ENCODE measurements around the gene LRRC17. TPM values are rescaled to one million over a fixed set of nuclear protein-coding genes. Genes with fewer than 3 reads are reported as not detected.

LRRC17 gene
- total and polyA plus RNA-seq, 2 of the 4 experiments (the other 2 are of a cell fraction): 250 to 280 TPM

DNA sequence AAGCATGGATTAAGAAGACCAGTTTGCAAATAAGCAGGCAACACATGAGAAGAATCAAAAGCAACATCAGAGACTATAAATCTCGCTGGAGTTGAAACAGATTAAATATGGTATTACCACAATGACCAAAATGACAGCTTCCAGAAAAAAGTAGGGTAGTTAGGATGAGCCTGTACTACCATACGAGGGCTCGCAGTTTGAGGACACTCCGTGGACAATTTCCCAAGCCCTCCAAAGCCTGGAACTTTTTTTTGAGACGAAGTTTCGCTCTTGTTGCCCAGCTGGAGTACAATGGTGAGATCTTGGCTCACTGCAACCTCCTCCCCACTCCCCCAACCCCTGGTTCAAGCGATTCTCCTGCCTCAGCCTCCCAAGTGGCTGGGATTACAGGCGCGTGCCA is 1.0 kb downstream of the LRRC17 start:
- peak overlapping the region; percentile 99 for H3K4me2 ChIP-seq (ENCODE audit: low read depth, low read length)
- peak overlapping the region; percentile 30; the same call in 1 of the 2 replicates for H2BK20ac ChIP-seq (ENCODE audit: low read depth, low read length)
- peak overlapping the region; percentile 93 for H3K9ac ChIP-seq (ENCODE audit: low read depth, low read length)
- peak overlapping the region; percentile 89 for H3K4ac ChIP-seq (ENCODE audit: low read depth, low read length)
- intact Hi-C loops (cut with micrococcal nuclease): loop anchor here (2.0 to 5.0 kb wide), 3 partner anchors 42 to 152 kb away; no protein-coding TSS in a partner anchor
- H3K27me3 ChIP-seq (ENCODE audit: control insufficient read depth, insufficient read depth, low read length): no peaks in the 10 kb centered on the region
- peak overlapping the region; percentile 92 for H4K91ac ChIP-seq (ENCODE audit: insufficient read depth, low read depth, low read length)
- peak overlapping the region; percentile 36; the same call in 2 of the 3 replicates for H2BK15ac ChIP-seq (ENCODE audit: low read depth, low read length)
- dilution Hi-C loops (cut with HindIII; ENCODE audit: low sequenced_read_pairs, unreplicated experiment): no loop called here
- no peak for DNase-seq
- H4K20me1 ChIP-seq (ENCODE audit: insufficient read depth, low read length): no peaks in the 10 kb centered on the region; the same call in 1 of the 2 replicates
- peak overlapping the region; percentile 93 for H3K4me3 ChIP-seq (ENCODE audit: insufficient read depth, low read depth, low read length)
- peaks cover 10% of the 10 kb centered on the region for H3K4me1 ChIP-seq (ENCODE audit: control insufficient read depth, insufficient read depth, low read length)
- H3K9me1 ChIP-seq (ENCODE audit: insufficient read depth, low read length): peaks cover 8% of the 10 kb centered on the region
- H3K79me1 ChIP-seq (ENCODE audit: low read depth in 1 of 2, low read length in 2 of 2): peaks cover 6 to 37% of the 10 kb centered on the region in 2 experiments; a peak in 3 of 4 replicates
- ChIA-PET CTCF (no interaction called here), POLR2A (ENCODE audit: unreplicated experiment) (interaction anchor here (0.6 kb wide), 1 partner anchor 38 kb away, joined by 3 read pairs; no protein-coding TSS in a partner anchor)
- in situ Hi-C loops (cut with MboI; ENCODE audit: low sequenced_read_pairs): no loop called here
- H3K18ac ChIP-seq (ENCODE audit: low read depth, low read length): peak overlapping the region; percentile 98
- H2AK5ac ChIP-seq (ENCODE audit: low read depth, low read length): peak overlapping the region; percentile 37
- no peaks in the 10 kb centered on the region for H3K9me3 ChIP-seq (ENCODE audit: control insufficient read depth, insufficient read depth, low read length)
- H3K36me3 ChIP-seq (ENCODE audit: control insufficient read depth, insufficient read depth, low read length): no peaks in the 10 kb centered on the region
- peak overlapping the region; percentile 84; the same call in 1 of the 2 replicates for H3K56ac ChIP-seq (ENCODE audit: extremely low read depth, insufficient read depth, low read length)
- peak overlapping the region; percentile 74 for H2AK9ac ChIP-seq (replicated peaks; ENCODE audit: low read depth, low read length, poor library complexity)
- no CpG with 5 or more reads among the region's 9 CpGs for WGBS, 2 experiments (ENCODE audit: extremely low coverage in 2 of 2, insufficient read length in 1 of 2)
- TF ChIP-seq CHD1 (IDR thresholded peaks at IDR 0.05; ENCODE audit: low read depth, low read length) (no peak), MAZ (IDR thresholded peaks at IDR 0.05; ENCODE audit: borderline replicate concordance, low read depth, low read length) (no peak), CEBPB (IDR thresholded peaks at IDR 0.05; ENCODE audit: low read depth, low read length) (no peak), FOS (IDR thresholded peaks at IDR 0.05; ENCODE audit: low read depth, low read length) (no peak), SMC3 (IDR thresholded peaks at IDR 0.05; ENCODE audit: low read depth, low read length) (no peak), MAFK (IDR thresholded peaks at IDR 0.05; ENCODE audit: low read depth, low read length) (no peak)
- TF ChIP-seq, protein P1, sequence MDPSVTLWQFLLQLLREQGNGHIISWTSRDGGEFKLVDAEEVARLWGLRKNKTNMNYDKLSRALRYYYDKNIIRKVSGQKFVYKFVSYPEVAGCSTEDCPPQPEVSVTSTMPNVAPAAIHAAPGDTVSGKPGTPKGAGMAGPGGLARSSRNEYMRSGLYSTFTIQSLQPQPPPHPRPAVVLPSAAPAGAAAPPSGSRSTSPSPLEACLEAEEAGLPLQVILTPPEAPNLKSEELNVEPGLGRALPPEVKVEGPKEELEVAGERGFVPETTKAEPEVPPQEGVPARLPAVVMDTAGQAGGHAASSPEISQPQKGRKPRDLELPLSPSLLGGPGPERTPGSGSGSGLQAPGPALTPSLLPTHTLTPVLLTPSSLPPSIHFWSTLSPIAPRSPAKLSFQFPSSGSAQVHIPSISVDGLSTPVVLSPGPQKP (IDR thresholded peaks at IDR 0.05; ENCODE audit: borderline replicate concordance, low read depth, low read length): no peak
- H3K14ac ChIP-seq (replicated peaks; ENCODE audit: low read depth, low read length): peak overlapping the region; percentile 94
- H3K27ac ChIP-seq (ENCODE audit: insufficient read depth, low read length): peak overlapping the region; percentile 80
- H4K8ac ChIP-seq (ENCODE audit: low read depth in 2 of 2, low read length in 2 of 2): peak overlapping the region; percentile 51 to 83
- BruUV-seq (replicated peaks): no TSS peak
- H3K23ac ChIP-seq (ENCODE audit: low read depth, low read length): peak overlapping the region; percentile 87
- peak overlapping the region; percentile 60 for H2AFZ ChIP-seq (replicated peaks; ENCODE audit: low read length, poor library complexity)
- peak overlapping the region; percentile 97 for H4K5ac ChIP-seq (ENCODE audit: low read depth, low read length)
- ATAC-seq (ENCODE audit: low read depth): no peak
- H2BK120ac ChIP-seq (ENCODE audit: low read depth, low read length): peak overlapping the region; percentile 86
- H2BK5ac ChIP-seq (ENCODE audit: low read depth, low read length, poor library complexity, severe bottlenecking): peak overlapping the region; percentile 98

All from IMR-90 (cell line).